Measurements from ENCODE around the gene GUSB. TPM values are rescaled to one million over a fixed set of nuclear protein-coding genes. Genes with fewer than 3 reads are reported as not detected.

The GUSB gene
- total and polyA plus RNA-seq, 2 of the 8 experiments (the other 6 are each of a cell fraction or from before 2014, with no cell fraction given): 43.6 to 71.3 TPM

DNA sequence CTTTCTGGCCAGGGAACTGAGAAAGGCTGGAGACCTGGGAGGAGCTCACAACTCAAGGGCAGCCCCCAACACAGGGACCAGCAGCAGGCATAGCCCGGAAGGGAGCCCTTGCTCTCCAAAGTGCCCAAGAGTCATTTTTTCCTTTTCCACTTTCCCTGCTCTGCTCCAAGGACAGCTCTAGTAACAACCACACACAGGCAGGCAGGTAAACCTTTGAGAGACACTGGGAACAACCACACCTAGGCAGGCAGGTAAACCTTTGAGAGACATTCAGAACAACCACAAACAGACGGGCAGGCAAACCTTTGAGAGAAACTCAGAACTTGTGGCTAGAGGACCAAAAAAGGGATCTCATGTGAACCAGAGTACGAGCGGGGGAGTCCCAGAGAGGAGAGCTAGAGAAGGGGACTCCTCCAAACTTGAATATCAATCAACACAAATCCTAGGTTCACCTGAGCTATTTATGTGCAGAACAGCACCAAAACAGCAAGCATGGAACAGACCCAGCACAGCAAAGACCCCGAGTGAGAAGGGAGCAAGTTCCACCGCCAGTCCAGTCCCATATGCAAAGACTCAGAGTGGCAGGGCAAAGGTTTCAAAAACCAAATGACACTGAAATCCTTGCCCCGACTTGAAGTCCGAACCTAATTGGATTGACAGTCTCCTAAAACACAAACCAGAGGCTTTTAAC is 33.6 kb upstream of the GUSB start:
- no peak overlapping the region for H3K23ac ChIP-seq (ENCODE audit: insufficient read length)
- H3K4me2 ChIP-seq (ENCODE audit: insufficient read depth in 1 of 2, low read depth in 2 of 2, low read length in 2 of 2): no peak overlapping the region
- no peak overlapping the region for H2BK15ac ChIP-seq (ENCODE audit: low read length)
- CTCF ChIA-PET (ENCODE audit: partially characterized antibody): no interaction called here
- H2AFZ ChIP-seq (ENCODE audit: low read length): no peak overlapping the region
- no peaks in the 10 kb centered on the region for H3K79me1 ChIP-seq (ENCODE audit: low read depth, low read length)
- no peak overlapping the region for H3K14ac ChIP-seq (ENCODE audit: insufficient read length)
- H3K4ac ChIP-seq (replicated peaks; ENCODE audit: insufficient read length, low read depth, low read length): no peak overlapping the region
- POLR2A ChIA-PET (ENCODE audit: partially characterized antibody): no interaction called here
- no peak overlapping the region for H2BK12ac ChIP-seq (ENCODE audit: low read depth, low read length)
- no peaks in the 10 kb centered on the region for H3K23me2 ChIP-seq (ENCODE audit: low read depth, low read length)
- H4K20me1 ChIP-seq (replicated peaks in 1 of 2; ENCODE audit: control insufficient read depth in 1 of 2, insufficient read depth in 2 of 2, low read length in 2 of 2): no peaks in the 10 kb centered on the region
- H2BK120ac ChIP-seq (replicated peaks; ENCODE audit: low read depth, low read length): no peak overlapping the region
- no peak overlapping the region for H4K8ac ChIP-seq (ENCODE audit: extremely low read depth, insufficient read depth, low read length)
- no peak overlapping the region for H3K9ac ChIP-seq (replicated peaks in 1 of 4; ENCODE audit: extremely low read depth in 1 of 4, low read depth in 3 of 4, low read length in 3 of 4)
- no peak overlapping the region for H3K27ac ChIP-seq (ENCODE audit: low read depth, low read length)
- no peak overlapping the region for H2BK5ac ChIP-seq (ENCODE audit: low read depth, low read length)
- H3K9me3 ChIP-seq (ENCODE audit: insufficient read depth in 2 of 2, low read depth in 1 of 2, low read length in 1 of 2): no peaks in the 10 kb centered on the region
- no peak overlapping the region for H4K91ac ChIP-seq (replicated peaks; ENCODE audit: insufficient read length, low read length)
- H4K5ac ChIP-seq (ENCODE audit: insufficient read length, low read depth, low read length): no peak overlapping the region
- H3K36me3 ChIP-seq (ENCODE audit: control insufficient read depth in 2 of 4, insufficient read depth in 4 of 4, low read length in 3 of 4): no peaks in the 10 kb centered on the region
- H3K4me1 ChIP-seq (replicated peaks in 1 of 4; ENCODE audit: control insufficient read depth in 3 of 4, insufficient read depth in 4 of 4, low read length in 3 of 4): no peaks in the 10 kb centered on the region
- no peak overlapping the region for H2AK5ac ChIP-seq (ENCODE audit: low read depth, low read length)
- H3K79me2 ChIP-seq (ENCODE audit: control insufficient read depth in 1 of 2, insufficient read depth in 2 of 2, low read length in 2 of 2): no peaks in the 10 kb centered on the region
- H2BK20ac ChIP-seq (ENCODE audit: low read length): no peak overlapping the region
- no peak overlapping the region for H3K56ac ChIP-seq (replicated peaks; ENCODE audit: insufficient read length, low read depth, low read length)
- H3K18ac ChIP-seq (ENCODE audit: extremely low read depth, low read length): no peak overlapping the region
- FAIRE-seq (no peak), DNase-seq (ENCODE audit: low read depth in 1 of 2, low spot score in 2 of 2) (no peak)
- H3K27me3 ChIP-seq (replicated peaks in 1 of 4; ENCODE audit: control insufficient read depth in 3 of 4, extremely low read depth in 1 of 4, insufficient read depth in 3 of 4, low read length in 3 of 4): no peaks in the 10 kb centered on the region
- WGBS, 2 experiments (ENCODE audit: extremely low coverage in 1 of 2, insufficient coverage in 1 of 2, insufficient read length in 1 of 2, insufficient replicate concordance in 2 of 2, low coverage in 1 of 2, low lambda C conversion rate in 2 of 2, missing lambda C conversion rate in 1 of 2): 93% methylated on average over 8 of the region's 8 CpGs; no CpG with 5 or more reads in 1 of the 2 experiments
- no peak overlapping the region for H3K4me3 ChIP-seq (ENCODE audit: extremely low read depth in 1 of 4, insufficient read depth in 2 of 4, low read depth in 3 of 4, low read length in 4 of 4)
- TF ChIP-seq SP2 (IDR thresholded peaks at IDR 0.05; ENCODE audit: low read length): no peak
- TF ChIP-seq CBX8 (IDR thresholded peaks at IDR 0.05; ENCODE audit: borderline replicate concordance, low read depth, low read length): no peak
- TF ChIP-seq, protein P1, sequence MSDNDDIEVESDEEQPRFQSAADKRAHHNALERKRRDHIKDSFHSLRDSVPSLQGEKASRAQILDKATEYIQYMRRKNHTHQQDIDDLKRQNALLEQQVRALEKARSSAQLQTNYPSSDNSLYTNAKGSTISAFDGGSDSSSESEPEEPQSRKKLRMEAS (IDR thresholded peaks at IDR 0.05): no peak
- no peak for TF ChIP-seq JUND (IDR thresholded peaks at IDR 0.05; ENCODE audit: low read length)
- TF ChIP-seq GABPA (IDR thresholded peaks at IDR 0.05; ENCODE audit: borderline replicate concordance, insufficient read depth, low read length): no peak
- TF ChIP-seq TAF7 (optimal IDR thresholded peaks at IDR 0.05; ENCODE audit: borderline replicate concordance, low read depth, low read length): no peak
- TF ChIP-seq BRCA1 (IDR thresholded peaks at IDR 0.05; ENCODE audit: low read depth, low read length): no peak
- TF ChIP-seq SP1 (IDR thresholded peaks at IDR 0.05; ENCODE audit: low read depth, low read length): no peak
- no peak for TF ChIP-seq KDM5A (IDR thresholded peaks at IDR 0.05; ENCODE audit: low read length)
- no peak for TF ChIP-seq SIX5 (IDR thresholded peaks at IDR 0.05; ENCODE audit: low read depth, low read length)

All from H1 (cell line).